GM19025 (cell line): ENCODE data around the gene MROH9.

ENCODE experiments used
- ATAC-seq: cut with Tn5 transposase; IDR thresholded peaks from one replicate; pipeline ENCODE4 v1.9.1; 2021; ENCODE audit warnings: mild to moderate bottlenecking, low read depth, moderate library complexity; ENCODE audit not compliant: unreplicated experiment

MROH9 gene

GRCh38 chr1:170967042-170967910 is 31.9 kb downstream of the MROH9 start:
- no peak for ATAC-seq

GRCh38 chr1:170970256-170970655 is 34.9 kb downstream of the MROH9 start:
- no peak for ATAC-seq

- no peak for ATAC-seq
Observed at GRCh38 chr1:170978371-170978910, 43.1 kb downstream of the MROH9 start.

- ATAC-seq: no peak
Observed at GRCh38 chr1:170985406-170985805, 50.1 kb downstream of the MROH9 start.

GRCh38 chr1:170986901-170987300 is 51.6 kb downstream of the MROH9 start:
- no peak for ATAC-seq

- ATAC-seq: no peak
Observed at GRCh38 chr1:170987424-170987823, 52.1 kb downstream of the MROH9 start.

- ATAC-seq: no peak
Observed at GRCh38 chr1:170993151-170993550, 57.8 kb downstream of the MROH9 start.

GRCh38 chr1:170993717-170994116 is 58.4 kb downstream of the MROH9 start:
- no peak for ATAC-seq

GRCh38 chr1:171014880-171015279 is 79.5 kb downstream of the MROH9 start:
- ATAC-seq: no peak

GRCh38 chr1:171017426-171017825 is 82.1 kb downstream of the MROH9 start:
- ATAC-seq: no peak

GRCh38 chr1:171019971-171020370 is 84.6 kb downstream of the MROH9 start:
- no peak for ATAC-seq

- ATAC-seq: no peak
Observed at GRCh38 chr1:171032822-171033702, 97.7 kb downstream of the MROH9 start.

GRCh38 chr1:171037626-171038025 is 102.3 kb downstream of the MROH9 start:
- ATAC-seq: no peak

GRCh38 chr1:171038284-171038683 is 103.0 kb downstream of the MROH9 start:
- ATAC-seq: no peak

- no peak for ATAC-seq
Observed at GRCh38 chr1:171048014-171048413, 112.7 kb downstream of the MROH9 start.

GRCh38 chr1:171052977-171053376 is 117.6 kb downstream of the MROH9 start:
- no peak for ATAC-seq

GRCh38 chr1:171055966-171056643 is 120.8 kb downstream of the MROH9 start:
- no peak for ATAC-seq

GRCh38 chr1:171061425-171062143 is 126.2 kb downstream of the MROH9 start:
- ATAC-seq: no peak

GRCh38 chr1:171062902-171063301 is 127.6 kb downstream of the MROH9 start:
- ATAC-seq: no peak

GRCh38 chr1:171075041-171075440 is 139.7 kb downstream of the MROH9 start:
- ATAC-seq: no peak
